Neural progenitor cell (in vitro differentiated cells): ENCODE results near the gene AP1G1. TPM values are rescaled to one million over a fixed set of nuclear protein-coding genes. Genes with fewer than 3 reads are reported as not detected.

Experiments
- DNase-seq: peaks from one replicate; pipeline ENCODE4 v3.0.0-alpha.2; 2016; ENCODE audit warnings: low spot score
- H2AFZ ChIP-seq: fragments of 200-600 bp; sonication (generic); replicated peaks from 2 replicates; pipeline ENCODE4 v1.6.1; 2016; ENCODE audit warnings: antibody characterized with exemption
- H3F3A ChIP-seq: fragments of 200-600 bp; sonication (generic); 2 replicates; pipeline ENCODE4 v1.6.1; 2016; ENCODE audit warnings: antibody characterized with exemption, low read depth
- H3K27ac ChIP-seq: fragments of 200-600 bp; sonication (generic); 2 replicates; pipeline ENCODE4 v1.5.1; 2016; ENCODE audit warnings: mild to moderate bottlenecking
- H3K27me3 ChIP-seq: fragments of 200-600 bp; sonication (generic); 2 replicates; pipeline ENCODE4 v1.6.1; 2016; ENCODE audit warnings: mild to moderate bottlenecking, moderate library complexity
- H3K36me3 ChIP-seq: fragments of 200-600 bp; sonication (generic); 2 replicates; pipeline ENCODE4 v1.5.1; 2016
- H3K4me1 ChIP-seq: fragments of 200-600 bp; sonication (generic); 2 replicates; pipeline ENCODE4 v1.6.1; 2016; ENCODE audit warnings: mixed run types
- H3K4me2 ChIP-seq: fragments of 200-600 bp; sonication (generic); 2 replicates; pipeline ENCODE4 v1.6.1; 2016
- H3K4me3 ChIP-seq: fragments of 200-600 bp; sonication (generic); 2 replicates; pipeline ENCODE4 v1.5.1; 2016
- H3K79me2 ChIP-seq: fragments of 200-600 bp; sonication (generic); 2 replicates; pipeline ENCODE4 v1.6.1; 2016; ENCODE audit warnings: low read depth
- H3K9ac ChIP-seq: fragments of 200-600 bp; sonication (generic); 2 replicates; pipeline ENCODE4 v1.6.1; 2016
- H3K9me3 ChIP-seq: fragments of 200-600 bp; sonication (generic); 2 replicates; pipeline ENCODE4 v1.5.1; 2016; ENCODE audit warnings: low read depth
- H4K20me1 ChIP-seq: fragments of 200-600 bp; sonication (generic); 2 replicates; pipeline ENCODE4 v1.6.1; 2016; ENCODE audit warnings: low read depth
- H3K27ac Mint-ChIP-seq: 3 replicates; pipeline ENCODE4 v1.8.0; 2021; ENCODE audit warnings: mixed read lengths
- H3K27me3 Mint-ChIP-seq: 2 replicates; pipeline ENCODE4 v1.8.0; 2022; ENCODE audit warnings: low read depth, mild to moderate bottlenecking, inconsistent platforms, moderate library complexity, mixed read lengths; ENCODE audit not compliant: insufficient read depth
- H3K36me3 Mint-ChIP-seq: 3 replicates; pipeline ENCODE4 v1.8.0; 2021; ENCODE audit warnings: mixed read lengths
- H3K4me1 Mint-ChIP-seq: 3 replicates; pipeline ENCODE4 v1.8.0; 2021; ENCODE audit warnings: mixed read lengths
- H3K4me3 Mint-ChIP-seq: 3 replicates; pipeline ENCODE4 v1.8.0; 2021; ENCODE audit warnings: mild to moderate bottlenecking, moderate library complexity, mixed read lengths
- H3K9me3 Mint-ChIP-seq: 3 replicates; pipeline ENCODE4 v1.8.0; 2020; ENCODE audit warnings: mixed read lengths
- CTCF ChIP-seq: fragments of 200-600 bp; sonication (generic); IDR thresholded peaks from 2 replicates; pipeline ENCODE4 v1.5.1; 2017; ENCODE audit warnings: antibody characterized with exemption, mild to moderate bottlenecking
- EZH2 ChIP-seq: fragments of 200-600 bp; sonication (generic); IDR thresholded peaks from 2 replicates; pipeline ENCODE4 v1.6.1; 2017; ENCODE audit warnings: antibody characterized with exemption, mild to moderate bottlenecking, moderate library complexity
- EZH2phosphoT487 ChIP-seq: fragments of 200-600 bp; sonication (generic); IDR thresholded peaks from 2 replicates; pipeline ENCODE4 v1.6.1; 2017; ENCODE audit warnings: antibody characterized with exemption
- total RNA-seq: library from RNA; depleted of rRNA; stranded (reverse); fragments of >200 nt; gene quantifications from 2 replicates; pipeline ENCODE4 v1.2.3, GENCODE V29; 2015; ENCODE audit warnings: low replicate concordance

The AP1G1 gene
- total RNA-seq, 1 donor from 2014 or later: 72.6 TPM

- Histone ChIP-seq H3K27ac (no peak overlapping the region), H3K4me2 (no peak overlapping the region), H3K27me3 (no peaks in the 10 kb centered on the region), H3K36me3 (peaks cover 12% of the 10 kb centered on the region), H3K4me3 (no peak overlapping the region), H3K4me1 (no peaks in the 10 kb centered on the region), H3K9ac (no peak overlapping the region), H3F3A (no peaks in the 10 kb centered on the region), H3K79me2 (peaks cover 49% of the 10 kb centered on the region), H2AFZ (no peak overlapping the region), H4K20me1 (peaks cover 7% of the 10 kb centered on the region), H3K9me3 (no peaks in the 10 kb centered on the region)
- DNase-seq: no peak
- no peaks in the 10 kb centered on the region for H3K4me1 Mint-ChIP-seq
- H3K27me3 Mint-ChIP-seq: no peaks in the 10 kb centered on the region
- peaks cover 13% of the 10 kb centered on the region for H3K36me3 Mint-ChIP-seq
- no peak overlapping the region for H3K27ac Mint-ChIP-seq
- no peak overlapping the region for H3K4me3 Mint-ChIP-seq
- TF ChIP-seq EZH2 (no peak), EZH2phosphoT487 (no peak), CTCF (no peak)
- no peaks in the 10 kb centered on the region for H3K9me3 Mint-ChIP-seq
Measured at GRCh38 chr16:71777329-71777728, 31.3 kb downstream of the AP1G1 start.

- DNase-seq: no peak
- Mint-ChIP-seq H3K27me3 (no peaks in the 10 kb centered on the region), H3K9me3 (no peaks in the 10 kb centered on the region), H3K4me3 (no peak overlapping the region), H3K27ac (no peak overlapping the region), H3K36me3 (peaks cover 19% of the 10 kb centered on the region), H3K4me1 (no peaks in the 10 kb centered on the region)
- Histone ChIP-seq H3K4me3 (no peak overlapping the region), H3K36me3 (peaks cover 12% of the 10 kb centered on the region), H3K4me1 (no peaks in the 10 kb centered on the region), H3K4me2 (no peak overlapping the region), H2AFZ (no peak overlapping the region), H3K27ac (no peak overlapping the region), H3K79me2 (peaks cover 36% of the 10 kb centered on the region), H3K27me3 (no peaks in the 10 kb centered on the region), H3F3A (no peaks in the 10 kb centered on the region), H3K9me3 (no peaks in the 10 kb centered on the region), H4K20me1 (peaks cover 7% of the 10 kb centered on the region), H3K9ac (no peak overlapping the region)
- TF ChIP-seq EZH2 (no peak), CTCF (no peak), EZH2phosphoT487 (no peak)
Measured at GRCh38 chr16:71775949-71776348, 32.7 kb downstream of the AP1G1 start.

GRCh38 chr16:71771571-71771970 lies 37.1 kb downstream of the AP1G1 start:
- TF ChIP-seq CTCF: no peak
- TF ChIP-seq EZH2: no peak
- TF ChIP-seq EZH2phosphoT487: no peak
- Mint-ChIP-seq H3K9me3 (no peaks in the 10 kb centered on the region), H3K36me3 (peaks cover 25% of the 10 kb centered on the region), H3K4me1 (no peaks in the 10 kb centered on the region), H3K27ac (no peak overlapping the region), H3K27me3 (no peaks in the 10 kb centered on the region), H3K4me3 (no peak overlapping the region)
- peaks cover 14% of the 10 kb centered on the region for H3K79me2 ChIP-seq
- H3K4me2 ChIP-seq: no peak overlapping the region
- no peak overlapping the region for H2AFZ ChIP-seq
- H4K20me1 ChIP-seq: no peaks in the 10 kb centered on the region
- H3K27me3 ChIP-seq: no peaks in the 10 kb centered on the region
- DNase-seq: no peak
- H3K4me3 ChIP-seq: no peak overlapping the region
- no peak overlapping the region for H3K9ac ChIP-seq
- no peak overlapping the region for H3K27ac ChIP-seq
- no peaks in the 10 kb centered on the region for H3K9me3 ChIP-seq
- peaks cover 12% of the 10 kb centered on the region for H3K36me3 ChIP-seq
- no peaks in the 10 kb centered on the region for H3F3A ChIP-seq
- no peaks in the 10 kb centered on the region for H3K4me1 ChIP-seq

GRCh38 chr16:71769222-71769621 lies 39.4 kb downstream of the AP1G1 start:
- Mint-ChIP-seq H3K36me3 (peaks cover 22% of the 10 kb centered on the region), H3K27ac (no peak overlapping the region), H3K9me3 (no peaks in the 10 kb centered on the region), H3K4me1 (no peaks in the 10 kb centered on the region), H3K4me3 (no peak overlapping the region), H3K27me3 (no peaks in the 10 kb centered on the region)
- no peak for DNase-seq
- Histone ChIP-seq H3K4me2 (no peak overlapping the region), H3K4me1 (no peaks in the 10 kb centered on the region), H3K36me3 (peaks cover 12% of the 10 kb centered on the region), H4K20me1 (no peaks in the 10 kb centered on the region), H3K9ac (no peak overlapping the region), H3K79me2 (no peaks in the 10 kb centered on the region), H3F3A (no peaks in the 10 kb centered on the region), H3K4me3 (no peak overlapping the region), H2AFZ (no peak overlapping the region), H3K9me3 (no peaks in the 10 kb centered on the region), H3K27me3 (no peaks in the 10 kb centered on the region), H3K27ac (no peak overlapping the region)
- TF ChIP-seq EZH2 (no peak), EZH2phosphoT487 (no peak), CTCF (no peak)
